Lung (tissue), 12 donors: ENCODE measurements around the gene DCLK1. TPM values are rescaled to one million over a fixed set of nuclear protein-coding genes. Genes with fewer than 3 reads are reported as not detected.

Source experiments
- ATAC-seq: fragments of 200-7000 bp; cut with Tn5 transposase; one replicate; pipeline ENCODE4 v1.9.1; 2020; ENCODE audit warnings: moderate number of reproducible peaks; ENCODE audit not compliant: insufficient read depth, low FRiP score
- DNase-seq, 3 donors: peaks; one replicate each; pipeline ENCODE4 v3.0.0-alpha.2; 2013 to 2017
- H3K27ac ChIP-seq, 2 donors: one replicate each; pipeline ENCODE4 v1.5.1; 2013; ENCODE audit warnings: mild to moderate bottlenecking in 2 of 2, moderate library complexity in 2 of 2, control low read depth in 1 of 2, inconsistent platforms in 1 of 2, low read depth in 1 of 2, low read length in 1 of 2
- H3K27me3 ChIP-seq, 3 donors: one replicate each; pipeline ENCODE4 v1.5.1; 2013; ENCODE audit warnings: low read length in 2 of 3; ENCODE audit not compliant: control insufficient read depth in 3 of 3, insufficient read depth in 3 of 3
- H3K36me3 ChIP-seq, 4 donors: one replicate each; pipeline ENCODE4 v1.5.1; 2013; ENCODE audit warnings: low read length in 4 of 4, mild to moderate bottlenecking in 1 of 4, moderate library complexity in 1 of 4; ENCODE audit not compliant: control insufficient read depth in 4 of 4, insufficient read depth in 4 of 4
- H3K4me1 ChIP-seq, 5 donors: one replicate each; pipeline ENCODE4 v1.5.1; 2013; ENCODE audit warnings: low read length in 5 of 5, mild to moderate bottlenecking in 2 of 5, moderate library complexity in 1 of 5; ENCODE audit not compliant: control insufficient read depth in 5 of 5, insufficient read depth in 5 of 5
- H3K4me3 ChIP-seq: one replicate; pipeline ENCODE4 v1.5.1; 2013; ENCODE audit warnings: mild to moderate bottlenecking, control low read depth, moderate library complexity
- H3K9ac ChIP-seq, 2 donors: one replicate each; pipeline ENCODE4 v1.5.1; 2013; ENCODE audit warnings: low read length in 2 of 2, control low read depth in 1 of 2; ENCODE audit not compliant: insufficient read depth in 1 of 2
- H3K9me3 ChIP-seq, 4 donors: one replicate each; pipeline ENCODE4 v1.5.1; 2013; ENCODE audit warnings: low read length in 3 of 4, mild to moderate bottlenecking in 1 of 4, moderate library complexity in 1 of 4; ENCODE audit not compliant: control insufficient read depth in 4 of 4, insufficient read depth in 3 of 4
- WGBS, 2 donors: extraction: QIAGEN DNeasy Blood & Tissue Kit; methylation state at CpG; one replicate each; pipeline ENCODE4 v1.1.7; 2013; 5-methylcytosine and 5-hydroxymethylcytosine counted together
- polyA plus RNA-seq, 2 donors: library from polyadenylated mRNA; stranded (reverse); fragments of 200-250 nt; gene quantifications; one replicate each; pipeline ENCODE4 v1.2.1, GENCODE V29; 2013
- total RNA-seq, 2 donors: library from RNA; depleted of rRNA in 1 of 2; stranded (reverse); fragments of >200 nt in 1 of 2; gene quantifications; one replicate each; pipeline ENCODE4 v1.2.1, GENCODE V29; 2014 to 2021
- TF ChIP-seq, protein P1 (sequence below): IDR thresholded peaks from 2 replicates; pipeline ENCODE4 v1.5.1; 2012; ENCODE audit warnings: mild to moderate bottlenecking; ENCODE audit errors: control extremely low read depth, extremely low read depth
- donor health status: control.
- donor health status: control.
- donor health status: Bipolar disorder and iron deficiency.
- donor health status: healthy.
- donor health status: DM: yes; HTN: yes; CAD: no.

DCLK1 gene
- total and polyA plus RNA-seq, 4 donors, result 1.2 to 23.5 (median 7.0) TPM

DNA sequence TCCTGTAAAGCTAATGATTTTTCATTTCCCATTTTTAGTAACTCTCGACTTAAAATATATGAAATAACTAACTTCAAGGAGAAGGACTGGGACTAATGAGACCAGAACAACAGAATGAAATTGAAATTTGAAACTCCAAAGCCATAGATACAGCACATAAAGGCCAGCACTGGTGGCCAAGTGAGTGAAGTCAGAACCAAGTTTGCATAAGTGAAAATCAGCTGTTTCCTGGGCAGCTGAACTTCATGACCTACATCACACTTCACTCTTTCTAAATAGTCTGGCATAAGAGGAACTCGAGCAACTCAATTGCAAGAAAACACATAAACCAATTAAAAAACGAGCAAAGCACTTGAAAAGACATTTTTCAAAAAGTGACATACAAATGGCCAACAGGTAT, 84.5 kb downstream of the DCLK1 start:
- Histone ChIP-seq H3K9ac (no peak overlapping the region), H3K4me1 (no peaks in the 10 kb centered on the region), H3K36me3 (no peaks in the 10 kb centered on the region), H3K27ac (no peak overlapping the region), H3K9me3 (peaks cover 0 to 2% (median 0%) of the 10 kb centered on the region in 4 donors), H3K4me3 (no peak overlapping the region), H3K27me3 (no peaks in the 10 kb centered on the region)
- ATAC-seq (no peak), DNase-seq (no peak)
- WGBS, 2 donors, result 43 to 54% methylated on average over 3 of the region's 3 CpGs
- TF ChIP-seq, protein P1, sequence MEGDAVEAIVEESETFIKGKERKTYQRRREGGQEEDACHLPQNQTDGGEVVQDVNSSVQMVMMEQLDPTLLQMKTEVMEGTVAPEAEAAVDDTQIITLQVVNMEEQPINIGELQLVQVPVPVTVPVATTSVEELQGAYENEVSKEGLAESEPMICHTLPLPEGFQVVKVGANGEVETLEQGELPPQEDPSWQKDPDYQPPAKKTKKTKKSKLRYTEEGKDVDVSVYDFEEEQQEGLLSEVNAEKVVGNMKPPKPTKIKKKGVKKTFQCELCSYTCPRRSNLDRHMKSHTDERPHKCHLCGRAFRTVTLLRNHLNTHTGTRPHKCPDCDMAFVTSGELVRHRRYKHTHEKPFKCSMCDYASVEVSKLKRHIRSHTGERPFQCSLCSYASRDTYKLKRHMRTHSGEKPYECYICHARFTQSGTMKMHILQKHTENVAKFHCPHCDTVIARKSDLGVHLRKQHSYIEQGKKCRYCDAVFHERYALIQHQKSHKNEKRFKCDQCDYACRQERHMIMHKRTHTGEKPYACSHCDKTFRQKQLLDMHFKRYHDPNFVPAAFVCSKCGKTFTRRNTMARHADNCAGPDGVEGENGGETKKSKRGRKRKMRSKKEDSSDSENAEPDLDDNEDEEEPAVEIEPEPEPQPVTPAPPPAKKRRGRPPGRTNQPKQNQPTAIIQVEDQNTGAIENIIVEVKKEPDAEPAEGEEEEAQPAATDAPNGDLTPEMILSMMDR, result no peak

GRCh38 chr13:36038785-36039555, 92.2 kb downstream of the DCLK1 start:
- DNase-seq (peak in 1 of 3 donors; percentile 18), ATAC-seq (no peak)
- WGBS, 2 donors, result 79 to 99% methylated on average over 4 of the region's 4 CpGs
- peaks cover 0 to under 1% (median 0%) of the 10 kb centered on the region in 4 donors for H3K9me3 ChIP-seq
- H3K36me3 ChIP-seq, result no peaks in the 10 kb centered on the region
- TF ChIP-seq, protein P1, result no peak
- no peak overlapping the region for H3K27ac ChIP-seq
- H3K4me3 ChIP-seq, result no peak overlapping the region
- H3K4me1 ChIP-seq, result no peaks in the 10 kb centered on the region
- H3K27me3 ChIP-seq, result no peaks in the 10 kb centered on the region
- no peak overlapping the region for H3K9ac ChIP-seq

DNA sequence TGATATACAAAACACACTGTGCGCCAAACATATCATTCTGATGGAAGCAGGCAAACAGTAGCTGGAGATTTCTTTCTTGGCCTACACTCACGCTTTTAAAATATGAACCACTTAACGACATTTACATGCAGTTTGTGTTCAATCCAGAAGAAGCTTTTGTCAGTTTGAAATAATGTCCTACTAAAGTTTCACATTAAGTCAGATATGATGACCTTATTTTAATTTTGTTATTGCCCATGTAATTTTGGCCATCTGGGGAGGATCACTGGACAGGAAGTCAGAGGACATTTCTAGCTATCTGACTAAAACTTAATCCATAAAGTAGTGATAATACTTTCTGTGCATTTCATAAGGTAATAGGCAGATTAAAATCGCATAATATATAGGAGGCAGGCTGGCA, 98.1 kb downstream of the DCLK1 start:
- H3K9me3 ChIP-seq, result no peaks in the 10 kb centered on the region
- no peak overlapping the region for H3K27ac ChIP-seq
- no peak overlapping the region for H3K4me3 ChIP-seq
- DNase-seq (no peak), ATAC-seq (no peak)
- H3K9ac ChIP-seq, result no peak overlapping the region
- no peaks in the 10 kb centered on the region for H3K36me3 ChIP-seq
- WGBS, 2 donors, result 90 to 91% methylated on average over 4 of the region's 4 CpGs
- H3K27me3 ChIP-seq, result no peaks in the 10 kb centered on the region
- TF ChIP-seq, protein P1, result no peak
- peaks cover 0 to 4% (median 0%) of the 10 kb centered on the region in 5 donors for H3K4me1 ChIP-seq
